Cerebellar nuclear complex (tissue), 1 donor: ENCODE data around the gene ZHX3.

Source experiments
- DNase-seq, 2 experiments: peaks; one replicate each; lab custom pipeline; 2025; lab: John Stamatoyannopoulos, UW

ZHX3 gene

DNA sequence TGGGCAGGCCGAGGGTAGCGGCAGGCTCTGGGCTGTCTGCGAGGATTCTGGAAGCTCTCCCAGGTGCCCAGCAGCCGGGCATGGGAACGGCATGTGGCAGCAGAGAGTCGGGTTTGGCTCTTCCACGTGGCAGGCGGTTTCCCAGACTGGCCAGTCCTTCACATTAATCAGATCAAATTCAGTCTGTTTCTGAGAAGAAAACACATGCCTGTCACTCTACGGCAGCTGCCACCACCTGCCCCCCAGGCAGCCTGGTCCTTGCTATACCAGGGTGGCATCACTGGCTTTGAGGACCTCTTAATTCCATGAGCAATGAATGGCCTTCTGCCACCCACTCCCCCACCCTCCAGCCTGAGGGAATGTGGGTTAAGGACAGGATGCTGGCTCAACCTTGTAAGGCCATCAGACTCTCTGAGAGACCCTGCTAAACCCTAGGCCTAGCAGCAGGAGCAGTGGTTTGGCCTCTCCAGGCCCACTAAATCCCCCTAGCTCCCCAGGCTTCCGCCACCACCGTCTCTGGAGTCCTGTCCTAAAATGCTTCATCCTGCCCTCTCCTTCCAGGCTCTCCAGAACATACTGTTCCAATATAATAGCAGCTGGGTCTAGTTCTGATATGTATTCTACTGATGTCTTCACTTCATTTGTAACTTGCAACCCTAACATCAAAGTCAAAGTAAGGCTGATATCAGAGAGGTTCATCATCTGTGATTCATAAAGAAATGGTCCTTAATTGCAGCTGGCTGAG, 132.3 kb downstream of the ZHX3 start:
- DNase-seq, result peak in 1 of 2 experiments; percentile 34

DNA sequence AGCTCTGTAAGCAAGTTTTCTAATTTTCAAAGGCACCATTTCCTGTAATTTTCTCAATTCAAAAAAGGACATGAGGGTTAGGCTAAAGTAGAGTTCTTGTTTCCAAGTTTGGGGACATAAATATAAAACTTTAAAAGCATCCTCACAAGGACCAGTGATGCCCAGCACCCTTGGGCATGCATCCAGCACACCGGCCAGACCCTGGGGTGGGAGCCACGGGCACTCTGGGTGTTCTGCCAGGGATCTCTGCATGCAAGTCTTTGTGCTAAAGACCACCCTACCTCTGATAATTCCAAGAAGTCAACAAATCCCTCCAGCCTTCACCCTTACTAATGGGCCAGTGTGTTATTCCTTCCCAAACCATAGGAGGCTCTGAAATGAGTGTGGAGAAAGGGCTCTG, 133.7 kb downstream of the ZHX3 start:
- no peak for DNase-seq

DNA sequence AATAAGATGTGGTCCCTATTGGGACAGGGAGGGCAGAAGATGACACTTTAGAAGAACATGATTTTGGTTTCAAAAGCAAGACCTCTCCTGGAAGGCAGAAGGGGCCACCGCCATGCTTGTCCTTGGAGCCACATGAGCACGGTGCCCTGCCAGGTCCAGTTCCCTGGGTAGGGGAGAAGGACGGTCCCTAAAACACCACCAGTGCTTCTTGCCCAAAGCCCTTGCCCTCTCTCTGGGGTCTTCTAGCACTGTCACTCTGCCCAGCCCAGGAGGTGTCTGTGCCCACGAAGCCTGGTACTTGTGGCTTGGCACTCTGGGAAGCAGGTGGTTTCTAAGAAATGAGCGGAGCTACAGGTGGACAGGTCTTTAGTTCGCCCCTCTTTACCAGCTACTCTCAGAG, 134.1 kb downstream of the ZHX3 start:
- DNase-seq, result no peak

DNA sequence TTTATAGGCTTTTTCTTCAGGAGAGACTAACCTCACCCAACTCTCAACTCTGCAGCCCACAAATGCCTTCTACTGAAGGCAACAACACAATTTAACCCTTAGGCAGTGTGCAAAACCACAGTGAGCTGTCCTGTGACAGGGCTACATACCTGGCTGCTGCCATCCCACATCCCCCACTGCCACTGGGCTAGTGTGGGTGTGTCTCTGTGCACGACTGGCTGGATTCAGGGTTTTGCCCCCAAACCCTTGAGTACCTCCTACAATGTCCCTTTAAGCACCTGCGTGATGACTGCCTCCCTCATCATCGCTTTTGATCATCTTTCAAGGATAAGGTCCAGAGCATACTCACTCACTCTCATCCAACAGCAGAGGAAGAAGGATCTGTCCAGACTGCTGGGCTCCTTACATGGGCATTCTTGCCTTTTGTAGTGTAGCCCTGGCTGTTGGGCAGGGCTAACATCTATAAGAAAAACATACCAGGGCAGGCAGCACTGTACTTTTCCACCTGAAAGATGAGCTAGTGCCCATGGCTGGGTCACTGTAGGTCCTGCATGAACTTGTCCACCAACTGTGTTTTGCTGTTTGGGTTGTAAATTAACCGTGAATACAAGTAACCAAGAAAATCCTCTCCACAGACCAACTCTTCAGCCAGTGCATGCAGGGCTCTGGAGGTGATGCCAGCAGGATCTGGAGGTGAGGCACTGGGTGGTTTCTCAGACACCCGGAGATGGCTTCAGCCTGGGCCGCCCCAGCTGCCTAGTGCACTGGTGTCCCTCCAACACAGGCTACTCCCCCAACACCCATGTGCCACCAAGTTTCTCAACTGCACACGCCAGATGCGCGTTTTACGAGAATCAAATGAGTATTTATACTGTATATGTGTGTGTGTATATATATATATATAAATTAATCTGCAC, 135.0 kb downstream of the ZHX3 start:
- DNase-seq, result no peak

DNA sequence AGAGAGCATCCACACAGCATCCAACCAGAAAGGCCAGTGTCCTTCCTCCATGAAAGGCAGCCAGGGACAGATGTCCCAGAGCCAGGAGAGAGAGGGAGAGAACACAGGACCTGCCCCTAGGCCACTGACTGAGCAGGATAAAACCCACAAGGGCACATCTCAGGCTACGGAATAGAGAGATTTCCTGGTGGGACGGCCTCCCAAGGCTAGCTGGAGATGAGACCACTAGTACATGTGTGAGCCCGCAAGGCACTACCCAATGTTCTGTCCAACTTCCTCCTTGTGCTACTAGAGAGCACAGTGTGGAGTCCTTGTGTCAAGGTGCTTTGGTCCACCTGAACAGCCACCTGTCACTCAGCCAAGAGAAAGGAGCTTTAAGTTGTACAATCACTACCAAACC, 136.0 kb downstream of the ZHX3 start:
- no peak for DNase-seq

DNA sequence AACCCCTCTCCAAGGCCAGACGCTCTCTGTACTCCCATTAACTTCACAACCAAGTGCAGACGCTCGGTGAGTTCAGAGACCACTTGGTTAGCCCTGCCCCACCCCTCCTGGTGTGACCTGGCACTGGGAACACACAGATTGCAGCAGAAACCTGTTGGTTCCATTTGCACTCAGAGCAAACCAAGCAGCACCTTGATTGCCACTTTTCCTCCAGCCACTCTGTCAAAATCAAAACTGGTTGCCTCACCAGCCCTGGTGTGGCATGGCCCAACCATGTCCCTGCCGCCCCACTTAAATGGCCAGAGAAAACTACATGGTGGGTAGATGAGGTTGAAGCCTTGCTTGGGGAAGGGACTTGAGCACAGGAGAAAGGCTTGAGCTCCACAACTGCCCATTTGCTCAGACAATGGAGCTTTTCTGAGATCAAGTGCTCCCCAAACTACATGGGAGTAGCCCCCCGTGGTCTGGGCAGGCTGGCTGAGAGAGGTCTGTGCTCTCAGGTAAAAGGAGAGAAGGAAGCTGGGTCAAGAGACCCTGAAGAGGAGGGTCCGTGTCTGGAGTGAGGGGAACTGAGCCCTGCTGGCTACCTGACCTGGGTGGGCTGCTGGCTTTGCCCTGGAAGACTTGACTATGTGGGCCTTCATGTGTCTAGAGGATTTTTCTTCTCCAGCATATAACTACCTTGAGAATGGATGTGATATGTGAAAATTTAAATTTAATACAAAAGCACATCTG, 136.8 kb downstream of the ZHX3 start:
- no peak for DNase-seq

DNA sequence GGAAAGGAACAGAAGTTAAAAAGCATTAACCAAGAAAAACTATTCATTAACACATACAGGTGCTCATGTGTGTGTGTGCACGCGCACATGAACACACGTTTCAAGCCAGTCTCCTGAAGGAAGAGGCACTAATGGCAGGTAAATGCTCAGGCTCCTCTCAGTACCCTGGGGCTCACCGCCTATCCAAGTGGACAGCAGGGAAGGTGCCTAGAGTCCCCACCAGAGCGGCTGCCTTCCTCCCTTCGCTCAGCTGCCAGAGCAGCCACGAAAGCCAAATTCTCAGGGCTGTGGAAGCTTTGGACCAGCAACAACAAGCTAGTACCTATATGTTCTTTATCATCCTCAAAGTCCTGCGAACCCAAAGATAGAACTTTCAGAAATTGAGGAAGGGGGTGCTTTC, 137.6 kb downstream of the ZHX3 start:
- no peak for DNase-seq

DNA sequence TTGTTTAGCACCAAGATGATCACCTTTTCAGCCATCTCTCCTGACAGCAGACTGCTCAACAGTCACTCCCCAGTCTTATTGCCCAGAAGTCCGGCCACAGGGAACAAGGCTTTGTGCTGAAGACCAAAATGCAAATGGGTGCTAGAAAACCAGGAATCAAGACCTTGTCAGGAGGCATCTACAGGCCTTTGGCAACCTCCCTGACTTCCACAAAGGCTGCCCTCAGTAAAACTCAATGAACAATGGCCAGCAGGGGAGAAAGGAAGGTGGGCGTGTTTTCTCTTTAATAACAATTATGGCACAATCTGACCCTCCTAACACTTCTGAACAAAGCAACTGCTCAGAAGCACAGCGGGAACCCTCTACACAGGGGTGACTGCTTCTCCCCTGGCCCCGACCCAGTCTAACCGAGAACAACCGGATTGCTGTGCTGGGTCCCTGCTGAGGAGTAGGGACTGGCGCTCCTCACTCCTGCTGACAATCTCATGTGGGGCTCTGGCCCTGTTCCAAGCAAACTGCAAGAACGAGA, 138.6 kb downstream of the ZHX3 start:
- peak in 1 of 2 experiments; percentile 19 for DNase-seq

DNA sequence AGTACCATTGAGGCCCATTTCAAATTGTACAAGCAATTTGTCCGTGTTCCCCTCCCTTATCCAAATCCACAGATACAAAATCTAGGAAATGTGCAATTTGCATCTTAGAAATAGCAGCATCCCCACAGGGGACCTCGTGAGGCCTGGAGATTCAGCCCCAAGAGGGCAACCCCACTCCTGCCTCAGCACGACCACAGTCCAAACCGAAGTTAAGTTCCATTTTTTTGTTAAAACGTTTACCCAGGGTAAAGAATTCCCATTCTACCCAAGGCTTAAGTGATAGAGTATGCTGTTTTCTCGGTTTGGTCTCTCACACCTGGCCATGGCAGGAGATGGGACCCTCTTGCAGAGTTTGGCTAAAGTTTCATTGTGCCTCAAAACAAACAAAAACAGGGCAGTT, 139.0 kb downstream of the ZHX3 start:
- DNase-seq, result no peak

DNA sequence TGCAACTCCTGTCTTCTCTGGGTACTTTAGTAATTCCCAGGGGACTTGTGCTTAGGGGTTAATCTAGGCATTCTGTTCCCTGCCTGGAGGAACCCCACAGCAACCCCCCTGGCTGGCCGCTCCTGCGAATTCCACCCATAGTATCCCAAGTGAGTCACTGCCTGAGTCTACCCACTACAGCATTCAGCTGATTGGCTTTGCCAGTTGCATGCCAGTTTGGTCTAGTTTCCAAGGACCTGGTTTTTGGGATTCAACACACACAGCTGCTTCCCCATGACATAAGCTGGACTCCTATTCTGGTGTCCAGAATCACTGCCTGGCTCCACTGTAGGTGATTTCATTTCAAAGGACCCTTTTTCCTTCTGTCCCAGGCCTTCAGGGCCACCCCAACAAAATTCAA, 139.9 kb downstream of the ZHX3 start:
- no peak for DNase-seq

DNA sequence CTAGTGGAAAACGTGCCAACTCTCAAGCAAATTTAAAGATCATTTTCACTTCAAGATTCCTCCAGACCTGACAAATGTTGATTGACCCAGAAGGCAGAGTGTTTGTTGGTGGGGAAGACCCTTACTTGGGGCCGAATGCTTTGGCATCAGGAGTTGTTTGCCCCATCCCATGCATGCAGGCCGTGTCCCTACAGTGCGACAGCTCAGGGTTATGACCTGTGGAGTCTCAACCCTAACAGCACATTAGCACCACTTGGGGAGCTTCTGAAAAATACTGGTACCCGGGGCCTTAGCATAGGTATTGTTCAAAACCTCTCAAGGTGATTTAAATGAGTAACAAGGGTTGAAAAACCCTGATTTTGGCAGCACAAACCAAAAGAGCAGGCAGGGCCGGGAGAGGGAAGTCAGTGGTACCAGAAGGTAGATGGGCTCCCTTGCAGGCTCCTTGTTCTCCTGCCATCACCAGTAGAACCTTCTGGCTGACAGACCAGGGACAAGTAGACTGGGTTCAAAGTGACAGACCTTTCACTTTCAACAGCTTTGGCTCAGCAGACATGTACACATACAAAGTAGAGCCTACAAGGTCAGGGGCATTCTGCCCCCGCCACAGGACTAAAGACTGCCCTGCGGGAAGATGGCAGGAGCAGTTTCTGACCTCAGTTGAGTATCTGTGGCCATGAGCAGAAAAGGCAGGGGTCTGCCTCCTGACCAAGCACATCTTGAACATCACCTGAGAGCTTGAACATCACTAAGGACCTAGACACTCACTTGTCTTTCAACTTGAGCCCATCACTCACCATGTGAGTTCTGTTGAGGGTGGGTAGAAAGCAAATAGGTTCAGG, 140.6 kb downstream of the ZHX3 start:
- DNase-seq, result no peak

DNA sequence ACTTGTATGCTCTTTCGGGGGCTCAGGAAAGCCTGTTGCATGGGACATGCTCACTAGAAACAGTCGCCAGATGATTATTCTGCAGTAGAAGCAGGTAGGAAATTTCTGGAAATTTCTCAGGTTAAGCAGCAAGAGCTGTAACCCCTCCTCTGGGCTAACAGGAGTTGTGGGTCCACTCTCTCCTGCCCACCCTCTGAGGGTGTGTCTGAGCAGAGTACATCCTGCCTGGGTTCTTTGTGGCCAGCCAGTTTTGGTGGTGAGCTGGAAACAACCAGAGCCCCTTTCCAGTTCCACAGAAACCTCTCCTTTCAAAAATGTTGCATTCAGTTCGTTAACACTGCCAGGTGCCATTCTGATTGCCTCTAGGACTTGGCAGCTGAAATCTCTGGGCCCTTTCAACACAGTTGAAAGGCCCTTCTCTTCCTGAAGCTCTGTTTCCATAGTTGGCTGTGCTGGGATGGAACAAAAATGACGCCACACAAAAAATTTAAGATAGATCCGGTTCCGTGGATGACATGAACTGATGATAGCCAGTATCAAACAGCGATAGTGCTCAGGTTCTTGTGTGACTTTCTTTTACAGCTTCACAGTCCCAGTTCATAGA, 141.7 kb downstream of the ZHX3 start:
- no peak for DNase-seq

DNA sequence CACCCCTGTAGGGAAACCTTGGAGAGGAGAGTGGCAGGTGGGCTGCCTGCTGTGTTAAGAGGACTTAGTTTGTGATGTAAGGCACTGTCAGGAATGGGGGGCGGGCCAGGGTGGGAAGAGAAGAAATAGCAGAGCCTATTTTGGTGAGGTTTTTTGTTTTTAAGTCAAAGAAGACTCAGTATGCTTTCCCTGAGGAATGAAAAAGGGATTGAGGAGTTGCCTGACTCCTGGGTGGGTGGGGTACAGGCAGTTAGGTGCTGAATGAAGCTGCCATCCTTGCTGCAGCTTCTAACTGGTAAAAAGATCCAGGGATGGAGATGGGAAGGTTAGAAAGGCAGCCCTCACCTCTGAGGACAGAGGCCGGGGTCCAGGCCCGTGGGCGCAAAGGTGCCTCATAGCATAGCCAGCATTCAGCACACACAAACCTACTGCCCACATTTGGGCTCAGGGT, 142.3 kb downstream of the ZHX3 start:
- no peak for DNase-seq

DNA sequence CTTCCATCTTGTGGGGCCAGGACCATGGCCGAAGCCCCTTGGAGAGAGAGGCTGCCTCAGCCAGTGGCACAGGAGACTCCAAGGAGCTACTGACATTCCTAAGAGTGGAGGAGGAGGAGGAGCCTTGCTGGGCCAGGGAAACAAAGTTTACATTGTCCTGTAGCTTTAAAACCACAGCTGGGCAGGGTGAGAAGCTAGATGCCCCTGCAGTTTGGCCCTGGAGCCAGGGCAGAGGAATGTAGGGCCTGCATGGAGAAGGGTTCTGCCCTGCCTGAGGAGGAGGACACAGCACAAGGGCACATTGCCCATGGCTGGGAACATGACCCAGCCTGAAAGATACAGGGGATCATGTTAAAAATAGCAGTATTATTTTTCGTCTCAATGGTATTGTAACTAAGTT, 142.7 kb downstream of the ZHX3 start:
- no peak for DNase-seq

DNA sequence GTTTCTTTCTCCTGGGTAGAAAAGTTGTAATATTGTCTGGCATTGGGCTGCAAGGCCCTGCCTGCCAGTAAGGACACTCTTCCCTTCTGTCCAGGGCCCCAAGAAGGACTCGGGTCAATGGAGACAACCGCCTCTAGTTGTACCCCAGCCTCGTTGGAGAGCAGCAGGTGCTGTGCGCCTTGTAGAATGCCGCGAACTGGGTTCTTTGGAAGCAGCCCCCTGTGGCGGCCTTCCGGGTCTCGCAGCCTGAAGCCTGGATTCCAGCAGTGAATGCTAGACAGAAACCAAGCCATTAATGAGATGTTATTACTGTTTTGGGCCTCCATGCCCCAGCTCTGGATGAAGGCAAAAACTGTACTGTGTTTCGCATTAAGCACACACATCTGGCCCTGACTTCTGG, 143.2 kb downstream of the ZHX3 start:
- no peak for DNase-seq

DNA sequence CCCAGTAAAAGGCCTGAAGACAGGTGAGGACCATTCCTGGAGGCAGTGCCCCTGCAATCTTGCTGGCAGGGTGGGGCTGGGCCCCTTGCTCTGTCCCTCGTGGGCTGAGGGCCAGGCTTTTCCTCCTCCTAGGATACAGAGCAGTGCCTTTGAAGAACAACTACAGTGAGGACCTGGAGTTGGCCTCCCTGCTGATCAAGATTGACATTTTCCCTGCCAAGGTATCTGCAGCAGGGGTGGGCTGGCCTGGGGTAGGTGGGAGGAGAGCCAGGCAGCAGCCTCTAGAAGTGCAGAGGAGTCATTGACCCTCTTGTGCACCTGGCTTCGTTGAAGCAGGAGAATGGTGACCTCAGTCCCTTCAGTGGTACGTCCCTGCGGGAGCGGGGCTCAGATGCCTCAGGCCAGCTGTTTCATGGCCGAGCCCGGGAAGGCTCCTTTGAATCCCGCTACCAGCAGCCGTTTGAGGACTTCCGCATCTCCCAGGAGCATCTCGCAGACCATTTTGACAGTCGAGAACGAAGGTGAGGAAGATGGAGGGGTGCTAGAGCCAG, 143.7 kb downstream of the ZHX3 start:
- no peak for DNase-seq

DNA sequence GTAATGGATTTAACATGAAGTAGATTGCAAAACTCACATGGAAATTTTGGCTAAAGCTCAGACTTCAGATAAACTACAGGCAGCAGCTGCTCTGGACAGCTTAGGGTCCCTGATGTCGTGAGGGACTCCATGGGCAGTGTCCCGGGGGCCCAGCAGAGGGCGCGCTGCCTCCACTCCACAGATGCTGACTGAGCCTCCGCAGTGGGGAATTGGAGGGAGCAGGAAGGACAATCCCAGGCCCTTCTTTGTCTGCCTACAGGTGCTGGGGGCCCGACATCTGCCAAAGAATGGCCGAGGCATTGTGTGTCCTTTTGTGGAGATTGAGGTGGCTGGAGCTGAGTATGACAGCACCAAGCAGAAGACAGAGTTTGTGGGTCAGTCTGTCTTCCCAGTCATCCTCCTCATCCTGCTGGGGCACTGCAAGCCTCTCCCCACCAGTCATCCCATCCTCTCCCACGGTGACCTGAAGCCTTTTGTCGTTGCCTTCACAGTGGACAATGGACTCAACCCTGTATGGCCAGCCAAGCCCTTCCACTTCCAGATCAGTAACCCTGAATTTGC, 144.3 kb downstream of the ZHX3 start:
- DNase-seq, result peak in 1 of 2 experiments; percentile 43

DNA sequence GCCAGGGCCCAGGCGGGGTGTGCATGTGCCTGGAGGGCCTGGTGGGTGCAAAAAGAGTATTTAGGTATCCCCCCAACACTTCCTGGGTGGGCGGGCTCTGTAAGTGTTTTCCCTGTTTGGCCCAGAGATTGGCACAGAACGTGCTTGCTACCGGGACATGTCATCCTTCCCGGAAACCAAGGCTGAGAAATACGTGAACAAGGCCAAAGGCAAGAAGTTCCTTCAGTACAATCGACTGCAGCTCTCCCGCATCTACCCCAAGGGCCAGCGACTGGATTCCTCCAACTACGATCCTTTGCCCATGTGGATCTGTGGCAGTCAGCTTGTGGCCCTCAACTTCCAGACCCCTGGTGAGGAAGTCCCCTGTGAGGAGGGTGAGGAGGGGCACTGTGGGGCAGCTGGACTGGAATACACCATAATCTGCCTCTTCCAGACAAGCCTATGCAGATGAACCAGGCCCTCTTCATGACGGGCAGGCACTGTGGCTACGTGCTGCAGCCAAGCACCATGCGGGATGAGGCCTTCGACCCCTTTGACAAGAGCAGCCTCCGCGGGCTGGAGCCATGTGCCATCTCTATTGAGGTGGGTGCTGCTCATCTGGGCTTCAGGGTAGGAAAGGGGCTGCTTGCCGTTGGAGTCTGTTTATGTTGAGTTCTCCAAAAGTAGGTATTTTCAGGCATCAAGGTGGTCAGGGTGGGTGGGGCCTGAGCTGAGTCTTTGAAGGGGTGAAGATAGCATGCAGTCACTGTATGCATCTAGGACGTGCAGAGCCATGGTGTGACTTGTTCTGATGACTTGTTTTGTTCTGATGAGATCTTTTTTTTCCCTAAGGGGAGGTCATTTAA, 145.0 kb downstream of the ZHX3 start:
- DNase-seq, result no peak

DNA sequence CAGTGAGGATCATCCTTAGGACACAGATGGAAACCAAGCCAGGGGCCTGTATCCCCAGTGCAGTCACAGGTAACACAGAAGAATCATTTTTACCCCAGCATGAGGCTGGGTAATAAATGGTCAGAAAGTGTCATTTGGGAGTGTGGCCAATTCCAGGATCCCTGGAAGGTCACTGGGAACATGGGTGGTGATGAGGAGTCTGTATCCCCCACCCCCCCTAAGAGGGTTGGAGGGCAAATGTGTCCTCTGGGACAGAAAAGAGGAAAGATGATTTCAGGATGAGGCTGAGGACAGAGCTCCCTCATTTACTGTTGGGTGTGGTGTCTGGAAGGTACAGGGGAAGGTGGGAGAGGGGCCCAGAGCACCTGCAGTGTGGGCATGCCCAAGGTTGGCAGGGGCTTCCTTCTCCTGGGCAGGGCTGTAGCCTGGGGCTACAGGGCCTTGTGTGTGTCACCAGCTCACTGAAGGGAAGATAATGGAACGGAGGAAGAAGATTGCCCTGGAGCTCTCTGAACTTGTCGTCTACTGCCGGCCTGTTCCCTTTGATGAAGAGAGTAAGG, 145.7 kb downstream of the ZHX3 start:
- no peak for DNase-seq
